ENCODE data around the gene CHCHD5.
"Not testable (repeated sequence)": the region's sequence is repeated elsewhere in the genome, so short reads cannot be mapped to it uniquely, and the experiment has no call there.

The CHCHD5 gene

DNA sequence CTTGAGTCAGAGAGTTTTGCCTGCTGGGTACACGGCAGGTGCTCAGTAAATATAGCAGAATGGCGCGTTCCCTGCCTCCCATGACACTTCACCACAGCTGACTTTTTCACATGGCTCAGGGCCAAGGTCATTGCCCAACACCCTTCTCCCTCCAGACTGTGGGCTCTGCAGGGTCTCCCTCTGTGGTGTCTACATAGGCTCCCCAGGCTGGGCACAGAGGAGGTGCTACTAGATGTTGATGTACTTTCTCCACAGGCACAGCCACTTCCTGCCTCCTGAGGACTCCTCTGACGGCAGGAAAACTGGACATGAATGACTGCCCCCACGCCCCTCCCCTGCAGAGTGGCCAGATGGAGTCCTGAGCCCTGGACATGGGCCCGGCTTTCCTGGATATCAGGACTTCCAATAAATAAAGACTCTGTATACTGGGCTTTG, 4.2 kb downstream of the CHCHD5 start:
- DNase-seq = no peak

DNA sequence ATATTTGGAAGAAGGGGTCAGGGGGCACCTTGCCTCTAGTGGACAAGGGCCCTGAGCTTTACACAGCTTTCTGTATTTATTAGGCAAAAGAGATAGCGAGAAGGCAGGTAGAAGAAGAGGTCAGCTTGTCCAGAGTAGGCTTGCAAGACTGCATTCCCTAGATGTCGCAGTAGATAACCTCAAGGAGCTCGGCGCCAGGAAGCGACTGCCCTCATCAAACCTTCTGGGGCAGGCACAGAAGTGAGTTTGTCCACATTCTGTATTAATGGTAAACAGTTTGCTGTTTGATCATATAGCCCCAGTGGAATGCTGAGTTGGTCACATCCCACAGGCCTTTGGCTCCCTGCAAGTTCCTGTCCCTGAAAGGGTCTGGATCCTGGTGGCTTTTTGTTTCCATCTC, 7.0 kb downstream of the CHCHD5 start:
- DNase-seq = no peak

DNA sequence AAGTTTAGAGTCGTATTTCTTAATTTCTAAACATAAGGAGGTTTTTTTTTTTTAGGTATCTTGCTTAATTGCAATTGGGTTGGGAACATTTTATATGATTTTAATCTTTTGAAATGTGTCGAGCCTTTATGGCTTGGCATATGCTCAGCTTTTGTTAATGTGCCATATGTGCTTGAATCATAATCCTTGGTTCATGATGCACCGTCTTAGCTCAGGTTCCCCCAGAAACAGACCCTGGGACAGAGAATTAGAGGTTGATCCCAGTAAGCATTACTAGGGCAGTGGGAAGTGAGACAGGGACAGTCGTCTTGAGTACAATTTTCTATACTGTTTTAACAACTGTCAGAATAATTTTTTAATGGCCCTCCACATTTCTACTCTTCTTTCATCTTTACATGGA, 9.3 kb downstream of the CHCHD5 start:
- no peak for DNase-seq

DNA sequence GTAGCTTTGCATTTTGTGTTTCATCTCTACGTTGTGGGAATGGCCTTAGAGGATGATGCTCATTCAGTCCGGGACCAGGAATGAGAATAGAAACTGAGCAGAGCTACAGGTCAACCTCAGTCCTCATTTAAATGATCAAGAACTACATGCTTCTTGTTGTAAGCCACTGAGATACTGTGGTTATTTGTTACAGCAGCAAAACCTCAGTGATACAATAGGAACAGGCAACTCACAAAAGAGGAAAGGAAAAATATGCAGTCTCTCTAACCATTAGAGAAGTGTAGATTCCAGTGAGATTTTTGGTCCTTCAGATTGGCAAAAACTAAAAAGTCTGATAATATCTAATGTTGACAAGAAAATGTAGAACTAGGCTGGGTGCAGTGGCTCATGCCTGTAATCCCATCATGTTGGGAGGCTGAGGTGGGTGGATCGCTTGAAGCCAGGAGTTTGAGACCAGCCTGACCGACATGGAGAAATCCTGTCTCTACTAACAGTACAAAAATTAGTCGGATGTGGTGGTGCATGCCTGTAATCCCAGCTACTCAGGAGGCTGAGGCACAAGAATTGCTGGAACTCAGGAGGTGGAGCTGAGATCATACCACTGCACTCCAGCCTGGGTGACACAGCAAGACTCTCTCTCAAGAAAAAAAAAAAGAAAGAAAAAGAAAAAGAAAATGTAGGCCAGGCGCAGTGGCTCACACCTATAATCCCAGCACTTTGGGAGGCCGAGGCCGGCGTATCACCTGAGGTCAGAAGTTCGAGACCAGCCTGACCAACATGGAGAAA, 13.3 kb downstream of the CHCHD5 start:
- no peak for DNase-seq

DNA sequence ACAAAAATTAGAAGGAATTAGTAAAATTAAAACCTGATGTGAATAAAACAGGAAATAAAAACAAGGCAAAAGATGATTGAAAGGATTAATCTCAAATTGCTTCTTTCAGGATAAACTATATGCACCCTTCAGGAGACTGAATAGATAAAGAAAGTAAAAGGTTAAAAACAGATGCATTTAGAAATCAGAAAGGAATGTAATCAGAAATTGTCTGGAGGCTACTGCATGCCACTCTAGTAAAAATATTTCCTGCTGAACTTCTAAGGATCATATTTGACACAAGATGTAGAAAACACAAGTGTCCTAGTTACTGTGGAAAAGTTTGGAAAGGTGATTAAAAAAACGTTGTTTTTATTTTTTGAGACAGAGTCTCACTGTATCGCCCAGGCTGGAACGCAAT, 16.2 kb downstream of the CHCHD5 start:
- DNase-seq = no peak

DNA sequence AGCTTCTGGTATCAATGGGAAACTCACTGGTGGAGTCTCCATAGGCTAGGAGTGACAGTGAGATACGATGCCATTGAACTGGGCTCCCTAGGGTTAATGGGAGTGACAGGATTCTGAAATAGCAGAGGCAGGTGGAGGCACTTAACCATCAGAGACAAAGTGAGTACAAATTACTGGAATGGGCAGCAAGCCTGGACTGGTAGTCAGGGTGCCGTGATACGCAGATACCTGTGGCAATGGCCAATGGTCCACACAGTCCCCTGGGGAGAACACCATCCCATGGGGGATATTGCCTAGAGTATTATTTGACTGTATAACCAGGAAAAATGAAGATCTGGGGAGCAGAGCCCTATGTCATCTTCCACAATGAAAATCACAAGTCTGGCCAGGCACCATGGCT, 17.3 kb downstream of the CHCHD5 start:
- no peak for DNase-seq

DNA sequence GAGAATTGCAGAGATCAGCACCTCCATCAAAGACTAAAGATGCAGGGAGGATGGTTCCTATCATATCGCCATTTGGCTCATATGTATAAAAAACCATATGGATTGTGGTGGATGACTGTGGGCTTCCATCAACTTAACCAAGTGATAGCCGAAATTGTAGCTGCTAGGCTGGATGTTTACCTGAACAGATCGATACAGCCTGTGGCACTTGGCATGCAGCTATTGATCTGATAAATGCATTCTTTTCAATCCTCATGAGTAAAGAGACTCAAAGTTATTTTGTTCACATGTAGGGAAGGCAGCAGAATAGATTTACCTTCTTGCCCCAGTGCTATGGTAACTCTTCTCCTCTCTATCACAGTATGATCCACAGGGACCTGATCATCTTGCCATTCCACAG, 18.5 kb downstream of the CHCHD5 start:
- DNase-seq = no peak

DNA sequence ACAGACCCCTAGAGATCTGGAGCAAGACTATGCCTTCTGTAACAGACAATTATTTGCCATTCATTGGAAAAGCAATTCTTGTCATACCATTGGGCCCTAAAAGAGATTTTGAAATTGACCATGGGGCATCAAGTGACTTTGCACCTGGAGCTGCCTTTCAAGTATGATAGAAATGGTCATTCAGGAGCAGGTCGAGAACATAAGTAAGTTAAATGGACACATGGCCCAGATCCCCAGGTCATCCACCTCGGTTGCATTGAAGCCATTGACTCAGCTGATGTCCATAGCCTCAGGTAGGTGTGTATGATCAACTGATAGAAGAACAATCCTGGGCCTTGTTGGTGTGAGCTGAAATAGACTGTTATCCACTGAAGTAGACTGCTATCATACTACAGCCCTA, 19.3 kb downstream of the CHCHD5 start:
- no peak for DNase-seq

DNA sequence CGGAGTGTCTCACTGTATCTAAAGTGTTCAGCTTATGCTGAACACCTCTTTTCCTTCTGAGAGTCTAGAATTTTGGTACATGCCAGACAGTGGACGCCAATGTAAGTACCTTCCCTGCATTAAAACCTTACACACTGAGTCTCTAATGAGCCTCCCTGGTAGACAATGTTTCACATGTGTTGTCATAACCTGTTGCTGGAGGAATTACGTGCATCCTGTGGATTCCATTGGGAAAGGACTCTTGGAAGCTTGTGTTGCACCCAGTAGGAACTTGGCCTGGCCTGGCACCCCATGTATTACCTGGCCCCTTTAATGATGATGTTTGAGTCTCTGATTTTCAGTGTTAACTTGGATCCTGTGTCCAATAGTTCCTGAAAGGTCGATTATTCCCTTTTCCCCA, 20.5 kb downstream of the CHCHD5 start:
- DNase-seq = no peak

DNA sequence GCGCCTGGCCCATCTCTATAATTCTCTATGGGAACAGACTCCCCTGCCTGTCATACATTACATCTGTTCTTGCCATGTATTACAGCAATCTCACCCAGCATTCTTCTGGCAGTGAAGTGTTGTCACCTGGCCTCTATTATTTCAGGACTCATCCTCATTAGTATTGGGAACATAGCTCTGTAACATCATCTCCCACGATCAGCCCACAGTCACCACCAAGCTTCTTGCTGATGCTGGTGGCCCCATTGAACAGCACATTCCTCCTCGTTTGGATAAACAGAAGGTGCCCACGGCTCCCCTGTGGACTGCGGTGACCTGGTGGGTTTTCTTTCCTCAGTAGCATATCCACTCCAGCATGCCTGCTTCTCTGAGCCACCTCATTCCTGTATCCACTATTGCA, 21.5 kb downstream of the CHCHD5 start:
- no peak for DNase-seq

DNA sequence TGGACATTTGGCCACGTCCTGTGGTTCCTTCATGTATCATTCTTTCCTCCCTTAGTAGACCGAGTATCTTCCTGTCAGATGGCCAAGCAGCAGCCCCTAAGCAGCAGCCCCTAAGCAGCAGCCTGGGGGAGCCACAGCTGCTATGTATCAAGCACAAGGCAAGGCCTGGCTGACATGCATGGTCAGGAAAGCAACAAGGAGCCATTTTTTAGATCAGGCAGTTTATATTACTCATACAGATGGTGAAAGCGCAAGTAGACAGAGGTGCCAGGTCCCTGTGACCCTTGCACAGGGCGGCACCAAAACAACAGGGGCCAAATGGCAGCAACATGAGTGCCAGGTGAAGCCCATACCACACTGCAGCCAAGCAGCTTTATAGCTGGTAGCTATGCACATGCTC, 22.1 kb downstream of the CHCHD5 start:
- DNase-seq = no peak

DNA sequence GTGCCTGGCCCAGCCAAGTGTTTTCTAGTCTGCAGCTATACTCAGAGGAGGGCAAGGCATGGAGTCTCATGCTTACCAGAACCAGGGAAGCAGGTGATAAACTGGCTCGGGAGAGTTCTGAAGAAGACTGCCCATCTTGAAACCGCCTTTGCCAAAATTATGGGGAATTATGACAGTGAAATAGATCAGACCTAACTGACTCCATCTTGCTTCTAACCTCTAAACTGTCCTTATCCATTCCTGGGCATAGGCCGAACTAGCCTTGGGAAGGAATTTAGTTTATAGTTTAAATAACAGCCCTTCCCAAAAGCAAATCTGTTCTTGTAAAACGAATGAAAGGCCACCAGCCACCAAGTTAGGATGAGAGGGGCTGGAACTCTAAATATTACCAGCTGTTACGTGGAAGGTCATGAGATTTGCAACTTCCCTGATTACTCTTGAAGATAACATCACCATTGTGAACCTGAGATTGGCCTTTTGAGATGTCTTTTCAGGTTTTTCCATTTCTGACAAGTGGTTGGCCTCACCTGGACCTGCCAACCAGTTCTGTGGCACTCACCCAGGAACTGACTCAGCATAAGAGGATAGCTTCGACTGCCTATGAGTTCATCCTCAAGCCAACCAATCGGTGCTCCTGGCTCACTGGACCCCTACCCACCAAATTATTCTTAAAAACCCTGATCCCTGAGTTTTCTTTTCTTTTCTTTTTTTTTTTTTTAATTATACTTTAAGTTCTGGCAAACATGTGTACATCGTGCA, 23.4 kb downstream of the CHCHD5 start:
- DNase-seq = no peak

DNA sequence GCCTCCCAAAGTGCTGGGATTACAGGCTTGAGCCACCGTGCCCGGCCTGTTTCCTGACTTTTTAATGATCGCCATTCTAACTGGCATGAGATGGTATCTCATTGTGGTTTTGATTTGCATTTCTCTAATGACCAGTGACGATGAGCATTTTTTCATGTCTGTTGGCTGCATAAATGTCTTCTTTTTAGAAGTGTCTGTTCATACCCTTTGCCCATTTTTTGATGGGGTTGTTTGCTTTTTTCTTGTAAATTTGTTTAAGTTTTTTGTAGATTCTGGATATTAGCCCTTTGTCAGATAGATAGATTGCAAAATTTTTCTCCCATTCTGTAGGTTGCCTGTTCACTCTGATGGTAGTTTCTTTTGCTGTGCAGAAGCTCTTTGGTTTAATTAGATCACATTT, 24.9 kb downstream of the CHCHD5 start:
- not testable (repeated sequence) for DNase-seq

DNA sequence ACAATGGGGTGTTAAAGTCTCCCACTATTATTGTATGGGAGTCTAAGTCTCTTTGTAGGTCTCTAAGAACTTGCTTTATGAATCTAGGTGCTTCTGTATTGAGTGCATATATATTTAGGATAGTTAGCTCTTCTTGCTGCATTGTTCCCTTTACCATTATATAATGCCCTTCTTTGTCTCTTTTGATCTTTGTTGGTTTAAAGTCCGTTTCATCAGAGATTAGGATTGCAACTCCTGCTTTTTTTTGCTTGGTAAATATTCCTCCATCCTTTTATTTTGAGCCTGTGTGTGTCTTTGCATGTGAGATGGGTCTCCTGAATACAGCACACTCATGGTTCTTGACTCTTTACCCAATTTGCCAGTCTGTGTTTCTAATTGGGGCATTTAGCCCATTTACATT, 27.9 kb downstream of the CHCHD5 start:
- not testable (repeated sequence) for DNase-seq

DNA sequence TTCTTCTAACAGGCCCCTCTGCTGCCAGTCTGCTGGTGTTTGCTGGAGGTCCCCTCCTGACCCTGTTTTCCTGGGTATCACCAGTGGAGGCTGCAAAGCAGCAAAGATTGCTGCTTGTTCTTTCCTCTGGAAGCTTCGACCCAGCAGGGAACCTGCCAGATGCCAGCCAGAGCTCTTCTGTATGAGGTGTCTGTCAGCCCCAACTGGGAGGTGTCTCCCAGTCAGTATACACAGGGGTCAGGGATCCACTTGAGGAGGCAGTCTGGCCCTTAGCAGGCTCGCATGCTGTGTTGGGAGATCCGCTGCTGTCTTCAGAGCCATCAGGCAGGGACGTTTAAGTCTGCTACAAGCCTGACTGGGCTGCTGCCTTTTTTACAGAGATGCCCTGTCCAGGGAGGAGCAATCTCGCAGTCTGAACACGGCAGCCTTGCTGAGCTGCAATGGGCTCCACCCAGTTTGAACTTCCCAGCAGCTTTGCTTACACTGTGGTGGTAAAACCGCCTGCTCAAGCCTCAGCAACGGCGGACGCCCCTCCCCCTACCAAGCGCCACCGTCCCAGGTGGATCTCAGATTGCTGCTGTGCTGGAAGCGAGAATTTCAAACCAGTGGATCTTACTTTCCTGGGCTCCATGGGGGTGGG, 29.9 kb downstream of the CHCHD5 start:
- DNase-seq = no peak

DNA sequence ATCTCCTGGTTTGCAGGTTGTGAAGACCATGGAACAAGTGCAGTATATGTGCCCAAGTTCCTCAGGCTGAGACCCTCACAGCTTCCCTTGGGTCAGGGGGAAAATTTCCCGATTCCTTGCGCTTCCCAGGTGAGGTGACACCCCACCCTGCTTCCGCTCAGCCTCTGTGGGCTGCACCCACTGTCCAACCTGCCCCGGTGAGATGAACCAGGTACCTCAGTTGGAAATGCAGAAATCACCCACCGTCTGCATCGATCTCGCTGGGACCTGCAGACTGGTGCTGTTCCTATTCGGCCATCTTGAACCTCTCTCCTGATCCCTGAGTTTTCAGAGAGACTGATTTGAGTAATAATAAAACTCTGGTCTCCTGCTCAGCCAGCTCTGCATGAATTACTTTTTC, 30.6 kb downstream of the CHCHD5 start:
- no peak for DNase-seq

DNA sequence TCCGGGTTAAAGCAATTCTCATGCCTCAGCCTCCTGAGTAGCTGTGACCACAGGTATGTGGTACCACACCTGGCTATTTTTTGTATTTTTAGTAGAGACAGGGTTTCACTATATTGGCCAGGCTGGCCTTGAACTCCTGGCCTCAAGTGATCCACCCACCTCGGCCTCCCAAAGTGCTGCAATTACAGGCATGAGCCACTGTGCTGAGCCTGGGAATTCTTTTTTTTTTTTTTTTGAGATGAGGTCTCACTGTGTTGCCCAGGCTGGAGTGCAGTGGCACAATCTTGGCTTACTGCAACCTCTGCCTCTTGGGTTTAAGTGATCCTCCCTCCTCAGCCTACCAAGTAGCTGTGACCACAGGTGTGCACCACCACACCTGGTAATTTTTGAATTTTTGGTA, 31.4 kb downstream of the CHCHD5 start:
- not testable (repeated sequence) for DNase-seq

DNA sequence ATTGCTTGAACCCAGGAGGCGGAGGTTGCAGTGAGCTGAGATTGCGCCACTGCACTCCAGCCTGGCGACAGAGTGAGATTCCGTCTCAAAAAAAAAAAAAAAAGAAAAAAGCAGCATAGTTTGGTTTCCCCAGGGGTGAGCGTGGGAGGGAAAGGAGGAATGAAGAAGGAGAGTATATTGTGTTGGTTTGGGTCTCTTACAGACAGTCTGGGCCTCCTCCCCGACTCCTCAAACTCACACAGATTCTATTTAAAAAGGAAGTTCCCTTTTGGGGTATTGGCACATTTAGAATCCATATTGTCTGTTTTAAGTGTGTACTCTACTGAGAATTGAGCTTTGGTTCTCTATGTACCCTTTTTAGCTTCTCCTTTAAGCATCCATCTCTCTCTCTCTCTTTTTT, 34.0 kb downstream of the CHCHD5 start:
- no peak for DNase-seq

DNA sequence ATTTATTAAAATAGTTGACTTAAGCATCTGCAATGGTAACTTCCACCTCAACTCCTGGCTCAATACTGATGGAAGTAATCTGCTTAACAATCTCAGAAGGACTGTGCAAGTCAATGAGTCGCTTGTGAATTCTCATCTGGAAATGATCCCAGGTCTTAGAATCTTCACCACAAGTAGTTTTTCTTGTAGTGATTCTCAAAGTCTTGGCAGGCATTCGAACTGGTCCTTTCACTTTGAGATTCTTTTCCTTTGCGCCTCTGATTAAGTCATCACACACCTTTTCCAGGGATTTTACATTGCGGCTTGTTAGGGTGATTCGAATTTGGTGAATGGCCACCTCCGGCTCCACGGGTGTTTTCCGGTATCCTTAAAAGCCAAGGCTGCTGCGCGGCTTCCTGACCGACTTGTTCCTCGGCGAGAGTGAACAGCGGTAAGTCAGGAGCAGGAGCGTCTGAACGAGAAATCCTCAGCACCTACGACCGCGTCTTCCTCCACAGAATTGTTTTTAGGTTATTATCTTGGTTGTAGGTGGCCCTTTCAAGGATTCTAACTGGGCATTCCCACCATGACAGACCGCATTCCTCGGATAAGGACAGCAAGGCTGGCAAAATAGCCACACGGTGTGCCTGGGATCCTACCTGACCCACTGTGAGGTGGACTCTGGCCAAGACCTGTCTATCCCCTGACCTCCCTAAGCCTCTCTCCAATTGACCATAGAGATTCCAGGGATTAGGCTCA, 37.5 kb downstream of the CHCHD5 start:
- DNase-seq = no peak

DNA sequence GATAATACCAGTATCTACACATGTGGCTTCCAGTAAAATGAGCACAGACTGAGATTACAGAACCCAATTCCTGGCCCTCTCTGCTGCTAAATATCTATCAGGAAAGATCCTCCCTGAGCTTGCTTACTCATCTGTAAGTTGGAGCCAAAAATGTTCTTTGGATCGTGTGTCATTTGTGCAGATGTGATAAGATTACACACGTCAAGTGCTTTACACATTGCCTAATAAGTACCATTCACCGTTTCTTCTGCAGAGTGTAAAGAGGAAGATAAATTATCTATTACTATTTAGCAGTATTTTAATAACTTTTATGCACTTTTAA, 38.1 kb downstream of the CHCHD5 start:
- no peak for DNase-seq

DNA sequence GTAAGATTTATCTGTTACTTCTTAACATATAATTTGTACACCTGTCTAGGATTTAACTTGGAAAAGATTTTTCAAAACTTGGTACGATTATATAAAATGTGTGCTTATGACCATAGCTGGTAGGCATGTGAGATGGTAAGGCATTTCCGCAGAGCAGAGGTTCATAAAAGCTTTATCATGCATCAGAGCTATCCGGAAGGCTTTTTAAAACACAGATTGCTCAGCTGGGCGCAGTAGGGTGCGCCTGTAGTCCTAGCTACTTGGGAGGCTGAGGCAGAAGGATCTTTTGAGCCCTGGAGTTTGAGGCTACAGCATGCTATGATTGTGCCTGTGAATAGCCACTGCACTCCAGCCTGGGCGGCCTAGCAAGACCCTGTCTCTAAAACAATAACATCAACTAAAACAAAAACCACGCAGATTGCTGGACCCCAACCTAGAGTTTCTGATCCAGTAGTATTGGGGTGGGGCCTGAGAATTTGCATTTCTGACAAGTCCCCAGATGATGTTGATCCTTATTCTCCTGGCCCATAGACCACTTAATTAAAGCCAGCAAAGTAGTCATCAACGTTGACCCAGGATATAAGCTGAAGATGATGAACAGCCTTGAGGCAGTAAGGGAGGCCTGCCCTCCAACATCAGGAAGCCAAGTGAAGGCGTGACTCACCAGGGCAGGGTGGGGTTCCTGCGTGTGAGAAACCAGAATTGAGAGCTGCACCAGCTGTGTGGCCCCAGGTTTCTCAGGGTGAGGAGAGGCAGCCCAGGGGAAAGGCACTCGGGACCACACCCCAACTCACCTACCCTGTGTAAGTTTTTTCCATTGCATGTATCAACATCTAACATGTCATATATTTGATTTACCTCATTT, 39.7 kb downstream of the CHCHD5 start:
- DNase-seq = peak; percentile 84

DNA sequence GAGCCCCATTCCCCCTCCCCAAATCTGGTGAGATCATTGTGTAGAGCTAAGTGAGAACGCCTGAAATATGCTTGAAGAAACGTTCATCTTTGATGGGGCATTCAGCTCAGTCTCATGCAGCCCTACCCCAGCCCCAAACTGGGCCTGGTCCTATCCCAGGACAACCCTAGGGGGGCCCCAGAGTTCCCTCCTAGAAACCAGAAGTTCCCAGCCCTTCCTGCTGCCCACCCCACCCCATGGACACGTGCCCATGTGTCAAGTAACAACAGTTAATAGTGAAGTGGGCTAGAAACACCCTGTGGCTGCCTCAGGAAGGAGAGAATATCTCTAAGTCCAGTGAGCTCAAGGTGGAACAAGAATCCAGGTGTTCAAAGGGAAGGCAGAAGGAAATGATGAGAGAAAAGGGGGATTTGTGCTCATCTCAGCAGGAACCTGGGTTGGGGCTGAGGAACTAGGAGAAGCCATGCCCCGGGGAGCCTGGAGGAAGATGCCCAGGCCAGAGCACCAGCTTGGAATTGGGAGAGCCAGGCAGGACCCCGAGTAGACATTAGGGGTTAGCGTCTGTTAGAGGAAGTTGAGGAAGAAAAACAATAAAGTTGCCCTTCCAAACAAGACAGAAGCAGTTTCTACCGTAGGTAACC, 41.2 kb downstream of the CHCHD5 start:
- no peak for DNase-seq

All from activated CD4-positive, alpha-beta T cell treated with anti-CD3 and anti-CD28 coated beads, Interleukin-2, Interleukin-6, amounts not matched to agents 100 ng/mL and 50 ng/mL, durations not matched to agents 16 hours and 8 hours (primary cell).